ENCODE measurements around the gene ADGRL3. TPM values are rescaled to one million over a fixed set of nuclear protein-coding genes. Genes with fewer than 3 reads are reported as not detected.

The ADGRL3 gene
- total and polyA plus RNA-seq, 2 donors (not counting 1 experiment from before 2014, with no cell fraction given) = under 0.01 to 0.05 TPM

DNA sequence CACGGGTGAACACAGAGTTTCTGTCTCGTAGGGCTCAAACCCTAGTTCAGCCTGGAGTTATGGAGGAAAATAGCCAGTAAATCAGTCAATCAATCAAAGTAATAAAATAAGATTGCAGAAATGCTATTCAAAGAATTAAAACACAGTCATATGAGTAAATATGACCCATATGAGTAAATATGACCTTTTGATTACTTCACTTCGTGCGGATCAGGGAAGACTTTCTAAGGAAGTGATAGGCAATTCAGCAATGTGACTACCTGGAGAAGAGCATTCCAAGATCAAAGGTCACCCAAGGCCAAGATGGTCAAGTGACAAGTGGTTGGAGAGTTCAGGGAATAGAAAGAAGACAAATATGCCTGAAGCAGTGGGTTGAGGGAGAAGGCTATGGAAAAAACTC, 722.6 kb downstream of the ADGRL3 start:
- no peaks in the 10 kb centered on the region for H4K20me1 ChIP-seq (ENCODE audit: control insufficient read depth, extremely low read depth, insufficient read depth, low read length)
- no peaks in the 10 kb centered on the region for H3K4me1 ChIP-seq (ENCODE audit: control insufficient read depth, extremely low read depth, insufficient read depth, low read length)
- no peak overlapping the region for H3K4me3 ChIP-seq (replicated peaks in 1 of 4; ENCODE audit: control extremely low read depth in 1 of 4, insufficient read depth in 1 of 4, low read depth in 3 of 4, low read length in 4 of 4)
- H3K27ac ChIP-seq (ENCODE audit: insufficient read depth, low read length) = no peak overlapping the region
- no peaks in the 10 kb centered on the region for H3K36me3 ChIP-seq (ENCODE audit: control insufficient read depth, insufficient read depth, low read length)
- no peaks in the 10 kb centered on the region for H3K79me2 ChIP-seq (ENCODE audit: control insufficient read depth, insufficient read depth, low read length)
- no peak for DNase-seq (ENCODE audit: low read depth in 2 of 2)
- no peak overlapping the region for H3K9ac ChIP-seq (ENCODE audit: insufficient read depth, low read length)
- H2AFZ ChIP-seq (ENCODE audit: low read length) = no peak overlapping the region
- no peak for TF ChIP-seq EZH2 (IDR thresholded peaks at IDR 0.05; ENCODE audit: low read length, missing control alignments)
- TF ChIP-seq, protein P1, sequence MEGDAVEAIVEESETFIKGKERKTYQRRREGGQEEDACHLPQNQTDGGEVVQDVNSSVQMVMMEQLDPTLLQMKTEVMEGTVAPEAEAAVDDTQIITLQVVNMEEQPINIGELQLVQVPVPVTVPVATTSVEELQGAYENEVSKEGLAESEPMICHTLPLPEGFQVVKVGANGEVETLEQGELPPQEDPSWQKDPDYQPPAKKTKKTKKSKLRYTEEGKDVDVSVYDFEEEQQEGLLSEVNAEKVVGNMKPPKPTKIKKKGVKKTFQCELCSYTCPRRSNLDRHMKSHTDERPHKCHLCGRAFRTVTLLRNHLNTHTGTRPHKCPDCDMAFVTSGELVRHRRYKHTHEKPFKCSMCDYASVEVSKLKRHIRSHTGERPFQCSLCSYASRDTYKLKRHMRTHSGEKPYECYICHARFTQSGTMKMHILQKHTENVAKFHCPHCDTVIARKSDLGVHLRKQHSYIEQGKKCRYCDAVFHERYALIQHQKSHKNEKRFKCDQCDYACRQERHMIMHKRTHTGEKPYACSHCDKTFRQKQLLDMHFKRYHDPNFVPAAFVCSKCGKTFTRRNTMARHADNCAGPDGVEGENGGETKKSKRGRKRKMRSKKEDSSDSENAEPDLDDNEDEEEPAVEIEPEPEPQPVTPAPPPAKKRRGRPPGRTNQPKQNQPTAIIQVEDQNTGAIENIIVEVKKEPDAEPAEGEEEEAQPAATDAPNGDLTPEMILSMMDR (conservative IDR thresholded peaks at IDR 0.05 in 1 of 2, IDR thresholded peaks at IDR 0.05 in 1 of 2; ENCODE audit: low read depth in 1 of 2, low read length in 2 of 2) = no peak
- H3K9me3 ChIP-seq (ENCODE audit: control insufficient read depth, insufficient read depth, low read depth, low read length) = no peaks in the 10 kb centered on the region
- H3K4me2 ChIP-seq (ENCODE audit: extremely low read depth, insufficient read depth, low read length) = no peak overlapping the region
- no peaks in the 10 kb centered on the region for H3K27me3 ChIP-seq (ENCODE audit: control insufficient read depth, insufficient read depth, low read length)

DNA sequence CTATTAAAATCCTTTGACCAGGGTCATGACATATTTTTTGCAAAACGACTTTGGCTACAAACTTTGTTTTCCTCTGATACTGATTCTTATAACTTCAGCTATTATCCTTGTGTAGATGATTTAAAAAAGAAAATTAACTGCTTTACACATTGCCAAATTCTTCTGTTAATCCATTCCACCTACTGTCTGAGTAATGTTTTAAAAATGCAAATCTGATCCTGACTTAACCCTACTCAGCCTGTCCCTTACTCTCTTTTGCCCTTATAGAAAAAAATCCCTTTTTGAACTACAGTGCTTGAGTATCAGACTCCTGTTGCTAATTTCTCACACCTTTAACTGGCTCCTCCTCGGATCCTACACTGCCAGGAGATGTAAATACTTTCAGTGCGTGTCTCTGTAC, 723.1 kb downstream of the ADGRL3 start:
- TF ChIP-seq, protein P1 (conservative IDR thresholded peaks at IDR 0.05 in 1 of 2, IDR thresholded peaks at IDR 0.05 in 1 of 2; ENCODE audit: low read depth in 1 of 2, low read length in 2 of 2) = no peak
- no peak for TF ChIP-seq EZH2 (IDR thresholded peaks at IDR 0.05; ENCODE audit: low read length, missing control alignments)

DNA sequence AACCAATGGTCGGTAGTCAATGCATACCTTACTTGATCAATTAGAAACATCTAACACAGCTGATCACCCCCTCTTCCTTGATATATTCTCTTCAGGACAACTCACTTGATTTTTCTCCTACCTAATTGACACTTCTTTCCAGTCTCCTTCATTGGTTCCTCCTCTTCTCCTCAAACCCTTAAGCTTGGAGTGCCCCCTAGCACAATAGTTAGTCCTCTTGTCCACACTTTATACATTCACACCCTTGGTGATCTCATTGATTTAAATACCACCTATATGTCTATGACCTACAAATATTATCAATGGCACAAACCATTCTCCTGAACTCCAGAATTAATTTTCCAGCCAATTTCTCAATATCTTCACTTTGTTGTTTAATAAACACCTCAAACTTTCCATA, 724.0 kb downstream of the ADGRL3 start:
- Histone ChIP-seq H3K36me3 (ENCODE audit: control insufficient read depth, insufficient read depth, low read length) (no peaks in the 10 kb centered on the region), H3K9me3 (ENCODE audit: control insufficient read depth, insufficient read depth, low read depth, low read length) (no peaks in the 10 kb centered on the region), H2AFZ (ENCODE audit: low read length) (no peak overlapping the region), H3K4me1 (ENCODE audit: control insufficient read depth, extremely low read depth, insufficient read depth, low read length) (no peaks in the 10 kb centered on the region), H3K27me3 (ENCODE audit: control insufficient read depth, insufficient read depth, low read length) (no peaks in the 10 kb centered on the region), H3K9ac (ENCODE audit: insufficient read depth, low read length) (no peak overlapping the region), H3K79me2 (ENCODE audit: control insufficient read depth, insufficient read depth, low read length) (no peaks in the 10 kb centered on the region), H3K27ac (ENCODE audit: insufficient read depth, low read length) (no peak overlapping the region), H3K4me2 (ENCODE audit: extremely low read depth, insufficient read depth, low read length) (no peak overlapping the region), H3K4me3 (replicated peaks in 1 of 4; ENCODE audit: control extremely low read depth in 1 of 4, insufficient read depth in 1 of 4, low read depth in 3 of 4, low read length in 4 of 4) (no peak overlapping the region), H4K20me1 (ENCODE audit: control insufficient read depth, extremely low read depth, insufficient read depth, low read length) (no peaks in the 10 kb centered on the region)
- TF ChIP-seq, protein P1 (conservative IDR thresholded peaks at IDR 0.05 in 1 of 2, IDR thresholded peaks at IDR 0.05 in 1 of 2; ENCODE audit: low read depth in 1 of 2, low read length in 2 of 2) = no peak
- TF ChIP-seq EZH2 (IDR thresholded peaks at IDR 0.05; ENCODE audit: low read length, missing control alignments) = no peak
- no peak for DNase-seq (ENCODE audit: low read depth in 2 of 2)

More for the DNA sequence above, 723.1 kb downstream of the ADGRL3 start:
- no peaks in the 10 kb centered on the region for H3K79me2 ChIP-seq (ENCODE audit: control insufficient read depth, insufficient read depth, low read length)
- no peak overlapping the region for H2AFZ ChIP-seq (ENCODE audit: low read length)
- peak in 1 of 2 donors; percentile 9 for DNase-seq (ENCODE audit: low read depth in 2 of 2)
- H3K9me3 ChIP-seq (ENCODE audit: control insufficient read depth, insufficient read depth, low read depth, low read length) = no peaks in the 10 kb centered on the region
- H3K4me3 ChIP-seq (replicated peaks in 1 of 4; ENCODE audit: control extremely low read depth in 1 of 4, insufficient read depth in 1 of 4, low read depth in 3 of 4, low read length in 4 of 4) = no peak overlapping the region
- H3K36me3 ChIP-seq (ENCODE audit: control insufficient read depth, insufficient read depth, low read length) = no peaks in the 10 kb centered on the region
- H3K4me1 ChIP-seq (ENCODE audit: control insufficient read depth, extremely low read depth, insufficient read depth, low read length) = no peaks in the 10 kb centered on the region
- no peak overlapping the region for H3K4me2 ChIP-seq (ENCODE audit: extremely low read depth, insufficient read depth, low read length)
- H4K20me1 ChIP-seq (ENCODE audit: control insufficient read depth, extremely low read depth, insufficient read depth, low read length) = no peaks in the 10 kb centered on the region
- no peak overlapping the region for H3K27ac ChIP-seq (ENCODE audit: insufficient read depth, low read length)
- H3K27me3 ChIP-seq (ENCODE audit: control insufficient read depth, insufficient read depth, low read length) = no peaks in the 10 kb centered on the region
- no peak overlapping the region for H3K9ac ChIP-seq (ENCODE audit: insufficient read depth, low read length)
